NCI-H748 (cell line): Measurements from ENCODE around the gene VPS11.

Experiments
- DNase-seq: peaks from one replicate; lab custom pipeline; 2025; ENCODE audit not compliant: unreplicated experiment; lab: John Stamatoyannopoulos, UW

Gene VPS11

GRCh38 chr11:119078675-119079420 is 11.2 kb downstream of the VPS11 start:
- DNase-seq: no peak

GRCh38 chr11:119081682-119082260 is 14.2 kb downstream of the VPS11 start:
- no peak for DNase-seq

GRCh38 chr11:119084663-119085436 is 17.2 kb downstream of the VPS11 start, which contains the start of gene HMBS:
TSS of gene HMBS (plus strand) at chr11:119084881. CDS start at chr11:119085034, 153 bp downstream.
- DNase-seq: peak; percentile 87

GRCh38 chr11:119085437-119085847 is 17.8 kb downstream of the VPS11 start:
- no peak for DNase-seq

GRCh38 chr11:119087123-119087522 is 19.5 kb downstream of the VPS11 start:
- no peak for DNase-seq

GRCh38 chr11:119087747-119088241 is 20.2 kb downstream of the VPS11 start:
- DNase-seq: no peak

GRCh38 chr11:119088406-119088805 is 20.8 kb downstream of the VPS11 start:
- DNase-seq: no peak

- DNase-seq: no peak
These were observed 21.7 kb downstream of the VPS11 start for GRCh38 chr11:119089319-119089718.

- DNase-seq: no peak
These were observed 23.6 kb downstream of the VPS11 start for GRCh38 chr11:119091178-119091577.

GRCh38 chr11:119091966-119092879 is 24.6 kb downstream of the VPS11 start:
- DNase-seq: peak; percentile 14

GRCh38 chr11:119092880-119093842 is 25.5 kb downstream of the VPS11 start:
- no peak for DNase-seq

GRCh38 chr11:119093942-119094815 is 26.6 kb downstream of the VPS11 start:
- DNase-seq: peak; percentile 44

- peak; percentile 73 for DNase-seq
These were observed 27.1 kb downstream of the VPS11 start for GRCh38 chr11:119094816-119095065.

GRCh38 chr11:119095066-119095880 is 27.7 kb downstream of the VPS11 start:
- DNase-seq: peak; percentile 99

GRCh38 chr11:119099711-119100110 is 32.1 kb downstream of the VPS11 start:
- no peak for DNase-seq

GRCh38 chr11:119100246-119100970 is 32.8 kb downstream of the VPS11 start:
- DNase-seq: peak; percentile 60
